IPS DF 6.9 (cell line): Measurements from ENCODE around the gene BORCS5.
"Not testable (repeated sequence)": the region's sequence is repeated elsewhere in the genome, so short reads cannot be mapped to it uniquely, and the experiment has no call there.

ENCODE experiments used
- DNase-seq: peaks from one replicate; pipeline ENCODE4 v3.0.0-alpha.2; 2013; ENCODE audit warnings: low read depth, low spot score
- H3K27ac ChIP-seq: one replicate; pipeline ENCODE4 v1.5.1; 2013; ENCODE audit warnings: low read length, control low read depth
- H3K27me3 ChIP-seq: 2 replicates; pipeline ENCODE4 v1.6.1; 2013; ENCODE audit warnings: mild to moderate bottlenecking, low read length; ENCODE audit not compliant: control insufficient read depth, insufficient read depth
- H3K36me3 ChIP-seq: 2 replicates; pipeline ENCODE4 v1.6.1; 2013; ENCODE audit warnings: low read length; ENCODE audit not compliant: control insufficient read depth, insufficient read depth
- H3K4me1 ChIP-seq: 2 replicates; pipeline ENCODE4 v1.6.1; 2013; ENCODE audit warnings: low read length; ENCODE audit not compliant: control insufficient read depth, insufficient read depth
- H3K4me3 ChIP-seq: 2 replicates; pipeline ENCODE4 v1.5.1; 2013; ENCODE audit warnings: mild to moderate bottlenecking, low read length
- H3K9me3 ChIP-seq: 2 replicates; pipeline ENCODE4 v1.6.1; 2013; ENCODE audit warnings: low read length, inconsistent platforms; ENCODE audit not compliant: control insufficient read depth, insufficient read depth
- WGBS: extraction: QIAGEN DNeasy Blood & Tissue Kit; methylation state at CpG from one replicate; pipeline ENCODE4 v1.1.7; 2013; ENCODE audit warnings: mixed read lengths, missing lambda C conversion rate; ENCODE audit not compliant: insufficient read length, insufficient coverage; 5-methylcytosine and 5-hydroxymethylcytosine counted together

BORCS5 gene

DNA sequence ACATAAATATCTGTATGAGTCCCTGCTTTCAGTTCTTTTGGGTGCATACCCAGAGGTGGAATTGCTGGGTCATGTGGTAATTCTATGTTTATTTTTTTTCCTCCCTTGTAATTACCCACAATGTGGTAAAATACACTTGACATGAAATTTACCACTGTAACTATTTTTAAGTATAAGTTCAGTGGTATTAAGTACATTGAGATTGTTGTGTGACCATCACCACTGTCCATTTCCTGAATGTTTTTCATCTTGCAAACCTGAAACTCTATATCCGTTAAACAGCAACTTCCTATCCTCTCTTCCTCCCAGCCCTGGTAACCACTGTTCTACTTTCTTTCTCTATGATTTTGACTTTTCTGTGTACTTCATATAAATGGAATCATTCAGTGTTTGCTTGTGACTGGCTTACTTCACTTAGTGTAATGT, 51.4 kb downstream of the BORCS5 start:
- no peaks in the 10 kb centered on the region; the same call in 1 of the 2 replicates for H3K9me3 ChIP-seq
- no peaks in the 10 kb centered on the region for H3K27me3 ChIP-seq
- DNase-seq, result no peak
- H3K36me3 ChIP-seq, result no peaks in the 10 kb centered on the region
- no peak overlapping the region for H3K27ac ChIP-seq
- peaks cover 1% of the 10 kb centered on the region; the same call in 1 of the 2 replicates for H3K4me1 ChIP-seq
- no peak overlapping the region for H3K4me3 ChIP-seq
- no CpG with 5 or more reads among the region's 1 CpG for WGBS

DNA sequence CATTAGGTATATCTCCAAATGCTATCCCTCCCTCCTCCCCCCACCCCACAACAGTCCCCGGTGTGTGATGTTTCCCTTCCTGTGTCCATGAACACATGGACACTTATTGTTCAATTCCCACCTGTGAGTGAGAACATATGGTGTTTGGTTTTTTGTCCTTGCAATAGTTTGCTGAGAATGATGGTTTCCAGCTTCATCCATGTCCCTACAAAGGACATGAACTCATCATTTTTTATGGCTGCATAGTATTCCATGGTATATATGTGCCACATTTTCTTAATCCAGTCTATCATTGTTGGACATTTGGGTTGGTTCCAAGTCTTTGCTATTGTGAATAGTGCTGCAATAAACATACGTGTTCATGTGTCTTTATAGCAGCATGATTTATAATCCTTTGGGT, 52.5 kb downstream of the BORCS5 start:
- H3K9me3 ChIP-seq, H3K4me3 ChIP-seq, H3K4me1 ChIP-seq, DNase-seq, H3K27me3 ChIP-seq, H3K36me3 ChIP-seq, H3K27ac ChIP-seq: not testable (repeated sequence)
- no CpG with 5 or more reads among the region's 2 CpGs for WGBS

DNA sequence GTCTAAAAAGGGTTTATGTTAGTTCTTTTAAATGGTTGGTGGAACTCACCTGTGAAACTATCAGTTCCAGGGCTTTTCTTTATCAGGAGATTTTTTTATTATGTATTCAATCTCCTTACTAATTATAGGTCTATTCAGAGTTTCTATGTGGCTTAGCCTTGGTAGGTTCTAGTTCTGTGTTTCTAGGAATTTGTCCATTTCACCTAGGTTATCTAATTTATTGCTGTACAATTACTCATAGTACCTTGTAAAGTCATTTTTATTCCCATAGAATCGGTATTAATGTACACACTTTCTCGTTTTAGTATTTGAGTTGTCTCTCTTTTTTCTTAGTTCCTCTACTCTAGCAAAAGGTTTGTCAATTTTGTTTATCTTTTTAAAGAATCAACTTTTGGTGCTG, 59.0 kb downstream of the BORCS5 start:
- DNase-seq, result no peak
- no peaks in the 10 kb centered on the region for H3K27me3 ChIP-seq
- no CpG with 5 or more reads among the region's 2 CpGs for WGBS
- no peak overlapping the region for H3K27ac ChIP-seq
- no peak overlapping the region for H3K4me3 ChIP-seq
- H3K9me3 ChIP-seq, result no peaks in the 10 kb centered on the region; the same call in 1 of the 2 replicates
- no peaks in the 10 kb centered on the region for H3K4me1 ChIP-seq
- H3K36me3 ChIP-seq, result no peaks in the 10 kb centered on the region

DNA sequence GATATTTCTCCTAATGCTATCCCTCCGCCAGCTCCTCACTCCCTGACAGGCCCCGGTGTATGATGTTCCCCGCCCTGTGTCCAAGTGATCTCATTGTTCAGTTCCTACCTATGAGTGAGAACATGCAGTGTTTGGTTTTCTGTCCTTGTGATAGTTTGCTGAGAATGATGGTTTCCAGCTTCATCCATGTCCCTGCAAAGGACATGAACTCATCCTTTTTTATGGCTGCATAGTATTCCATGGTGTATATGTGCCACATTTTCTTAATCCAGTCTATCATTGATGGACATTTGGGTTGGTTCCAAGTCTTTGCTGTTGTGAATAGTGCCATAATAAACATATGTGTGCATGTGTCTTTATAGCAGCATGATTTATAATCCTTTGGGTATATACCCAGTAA, 62.3 kb downstream of the BORCS5 start:
- not testable (repeated sequence) for DNase-seq, H3K27ac ChIP-seq, H3K36me3 ChIP-seq, H3K27me3 ChIP-seq, H3K9me3 ChIP-seq, H3K4me1 ChIP-seq, H3K4me3 ChIP-seq
- WGBS, result no CpG with 5 or more reads among the region's 3 CpGs

DNA sequence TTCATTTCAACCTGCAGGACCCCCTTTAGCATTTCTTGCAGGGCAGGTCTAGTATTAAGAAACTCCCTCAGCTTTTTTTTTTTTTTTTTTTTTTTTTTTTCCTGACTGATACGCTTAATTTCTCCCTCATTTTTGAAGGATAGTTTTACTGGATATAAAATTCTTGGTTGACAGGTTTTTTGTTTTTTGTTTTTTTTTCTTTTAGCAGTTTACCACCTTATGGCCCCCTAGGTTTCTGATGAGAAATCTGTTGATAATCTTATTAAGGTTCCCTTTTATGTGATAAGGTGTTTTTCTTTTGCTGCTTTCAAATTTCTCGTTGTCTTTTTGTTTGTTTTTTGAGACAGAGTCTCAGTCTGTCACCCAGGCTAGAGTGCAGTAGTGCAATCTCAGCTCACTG, 66.5 kb downstream of the BORCS5 start:
- no peaks in the 10 kb centered on the region for H3K36me3 ChIP-seq
- DNase-seq, result no peak
- H3K27me3 ChIP-seq, result no peaks in the 10 kb centered on the region
- no peaks in the 10 kb centered on the region for H3K9me3 ChIP-seq
- no peak overlapping the region for H3K4me3 ChIP-seq
- no peaks in the 10 kb centered on the region for H3K4me1 ChIP-seq
- WGBS, result no CpG with 5 or more reads among the region's 2 CpGs
- H3K27ac ChIP-seq, result no peak overlapping the region

DNA sequence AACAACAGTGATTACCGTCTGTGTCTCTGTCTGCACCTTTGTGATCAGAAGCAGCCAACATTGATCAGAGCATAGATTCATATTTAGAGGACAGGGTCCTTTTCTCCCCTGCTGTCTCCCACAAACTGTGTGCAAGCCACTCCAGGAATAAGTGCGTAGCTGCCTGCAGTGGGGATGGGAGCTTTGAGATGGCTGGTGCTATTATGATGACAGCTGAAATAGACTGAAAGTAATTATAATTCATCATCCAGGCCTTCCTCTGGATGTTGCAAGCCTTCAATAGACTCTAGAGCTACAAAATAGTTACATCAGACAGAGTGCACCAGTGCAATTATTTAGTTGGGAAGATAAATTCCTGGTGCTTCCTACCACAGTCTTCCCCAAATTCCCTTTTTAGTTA, 68.1 kb downstream of the BORCS5 start:
- H3K4me3 ChIP-seq, result no peak overlapping the region
- WGBS, result no CpG with 5 or more reads among the region's 2 CpGs
- H3K36me3 ChIP-seq, result no peaks in the 10 kb centered on the region
- no peaks in the 10 kb centered on the region for H3K9me3 ChIP-seq
- no peaks in the 10 kb centered on the region for H3K27me3 ChIP-seq
- no peak for DNase-seq
- H3K4me1 ChIP-seq, result no peaks in the 10 kb centered on the region
- no peak overlapping the region for H3K27ac ChIP-seq

DNA sequence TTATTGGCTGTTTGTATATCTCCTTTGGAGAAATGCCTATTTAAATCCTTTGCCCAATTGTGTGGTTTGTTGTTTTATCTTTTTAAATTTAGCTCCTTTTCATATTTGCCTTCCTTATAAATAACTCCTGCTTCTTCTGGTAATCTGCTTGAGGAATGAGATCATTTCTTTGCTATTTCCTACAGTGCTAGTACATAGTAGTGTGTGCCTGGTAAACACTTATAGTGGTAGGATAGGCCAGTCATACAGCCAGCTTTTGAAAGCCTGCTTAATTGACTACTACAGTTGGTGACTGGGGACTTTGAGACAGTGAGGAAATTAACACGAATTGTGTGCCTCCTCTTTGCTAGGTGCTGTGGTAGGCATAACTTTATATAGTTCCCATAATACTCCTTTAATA, 68.7 kb downstream of the BORCS5 start:
- no CpG with 5 or more reads among the region's 1 CpG for WGBS
- Histone ChIP-seq H3K4me3 (no peak overlapping the region), H3K36me3 (no peaks in the 10 kb centered on the region), H3K27ac (no peak overlapping the region), H3K27me3 (no peaks in the 10 kb centered on the region), H3K4me1 (no peaks in the 10 kb centered on the region), H3K9me3 (no peaks in the 10 kb centered on the region)
- DNase-seq, result no peak

DNA sequence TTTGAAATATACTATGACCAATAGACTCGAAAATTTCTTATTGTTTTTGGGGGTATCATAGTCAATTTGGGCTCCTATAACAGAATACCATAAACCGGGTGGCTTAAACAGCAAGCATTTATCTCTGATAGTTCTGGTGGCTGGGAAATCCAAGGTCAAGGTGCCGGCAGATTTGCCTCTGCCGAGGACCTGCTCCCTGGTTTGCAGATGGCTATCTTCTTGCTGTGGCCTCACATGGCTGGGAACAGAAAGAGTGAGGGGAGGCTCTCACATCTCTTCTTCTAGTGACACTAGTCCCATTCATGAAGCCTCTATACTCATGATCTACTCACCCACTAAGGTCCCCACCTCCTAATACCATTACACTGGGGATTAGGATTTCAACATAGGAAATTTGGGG, 70.7 kb downstream of the BORCS5 start:
- H3K4me1 ChIP-seq, result no peaks in the 10 kb centered on the region
- no peaks in the 10 kb centered on the region for H3K27me3 ChIP-seq
- no CpG with 5 or more reads among the region's 4 CpGs for WGBS
- no peak for DNase-seq
- no peak overlapping the region for H3K4me3 ChIP-seq
- no peak overlapping the region for H3K27ac ChIP-seq
- H3K9me3 ChIP-seq, result no peaks in the 10 kb centered on the region
- H3K36me3 ChIP-seq, result no peaks in the 10 kb centered on the region

DNA sequence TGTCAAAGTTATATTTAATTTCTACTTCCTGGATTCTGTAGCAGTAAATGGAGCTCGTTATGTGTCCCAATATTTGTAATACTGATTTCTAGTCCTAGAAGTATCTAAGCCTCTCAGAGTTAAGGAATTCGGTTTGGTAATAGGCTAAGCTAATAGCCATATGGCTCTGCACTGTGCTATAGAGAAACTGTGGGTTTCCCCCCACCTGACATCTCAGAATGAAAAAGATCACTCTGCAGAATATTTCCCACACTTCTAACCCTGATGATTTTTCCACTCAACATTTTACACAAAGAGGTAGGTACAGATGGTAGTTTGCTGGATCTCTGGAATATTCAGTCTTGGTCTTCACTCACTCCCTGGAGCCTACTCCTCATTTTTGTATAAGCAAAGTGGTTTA, 71.2 kb downstream of the BORCS5 start:
- Histone ChIP-seq H3K27me3 (no peaks in the 10 kb centered on the region), H3K36me3 (no peaks in the 10 kb centered on the region), H3K4me3 (no peak overlapping the region), H3K4me1 (no peaks in the 10 kb centered on the region), H3K9me3 (no peaks in the 10 kb centered on the region), H3K27ac (no peak overlapping the region)
- no peak for DNase-seq
- no CpG with 5 or more reads among the region's 2 CpGs for WGBS

DNA sequence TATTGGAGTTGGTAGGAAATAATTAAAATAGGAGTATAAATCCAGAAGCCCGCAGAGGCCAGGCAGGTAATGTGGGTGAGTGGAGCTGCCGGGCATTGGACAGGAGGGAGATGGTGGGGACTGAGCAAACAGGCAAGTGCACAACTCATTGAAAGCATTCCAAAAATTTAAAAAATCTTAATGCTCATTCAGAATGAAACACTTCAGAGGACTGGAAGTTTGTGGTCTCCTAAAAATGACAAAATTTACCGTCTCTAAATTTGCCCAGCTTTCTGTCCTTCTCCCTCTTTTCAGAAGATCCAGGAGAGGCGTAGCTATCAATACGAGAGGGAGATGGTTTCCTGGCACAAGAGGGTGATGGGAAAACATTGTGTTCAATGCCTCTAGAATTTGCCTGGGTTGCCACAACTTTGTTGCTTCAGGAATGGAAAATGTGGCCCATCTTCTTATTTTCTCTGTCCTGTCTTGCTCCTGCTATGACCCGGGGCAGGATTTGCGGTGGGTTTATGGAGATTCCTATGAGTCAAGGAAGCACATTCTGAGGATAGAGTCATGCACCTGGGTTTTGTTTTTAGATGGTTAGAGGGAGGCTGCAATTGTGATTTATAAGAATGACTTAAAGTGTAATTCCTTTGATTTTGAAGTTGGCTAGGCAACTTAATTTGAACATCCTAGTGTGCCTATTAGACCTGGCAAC, 72.2 kb downstream of the BORCS5 start:
- WGBS, result no CpG with 5 or more reads among the region's 7 CpGs

DNA sequence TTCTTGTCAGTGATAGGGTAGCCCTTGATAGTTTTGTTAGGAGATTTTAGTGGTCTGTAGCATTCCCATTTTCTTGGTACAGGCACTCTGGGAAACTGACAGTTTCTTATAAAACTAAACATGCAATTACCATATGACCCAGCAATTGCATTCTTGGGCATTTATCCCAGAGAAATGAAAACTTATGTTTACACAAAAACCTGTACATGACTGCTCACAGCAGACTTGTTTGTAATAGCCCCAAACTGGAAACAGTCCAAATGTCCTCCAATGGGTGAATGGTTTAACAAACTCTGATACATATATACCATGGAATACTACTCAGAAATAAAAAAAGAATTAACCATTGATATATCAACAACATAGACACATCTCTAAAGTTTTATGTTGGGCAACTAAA, 75.5 kb downstream of the BORCS5 start:
- DNase-seq, result no peak
- no peak overlapping the region for H3K4me3 ChIP-seq
- H3K4me1 ChIP-seq, result no peaks in the 10 kb centered on the region
- no peak overlapping the region for H3K27ac ChIP-seq
- no peaks in the 10 kb centered on the region for H3K27me3 ChIP-seq
- H3K9me3 ChIP-seq, result no peaks in the 10 kb centered on the region
- H3K36me3 ChIP-seq, result no peaks in the 10 kb centered on the region

More for the DNA sequence above, 72.2 kb downstream of the BORCS5 start:
- Histone ChIP-seq H3K9me3 (no peaks in the 10 kb centered on the region), H3K4me3 (no peak overlapping the region), H3K36me3 (no peaks in the 10 kb centered on the region), H3K27ac (no peak overlapping the region), H3K27me3 (no peaks in the 10 kb centered on the region), H3K4me1 (no peaks in the 10 kb centered on the region)
- no peak for DNase-seq
